ENCODE data around the gene NELL2. TPM values are rescaled to one million over a fixed set of nuclear protein-coding genes. Genes with fewer than 3 reads are reported as not detected.
A peak's percentile ranks its signal among the peaks of the same experiment; 100 is the strongest.

NELL2 gene
- total RNA-seq, 1 experiment from 2014 or later: 0.95 TPM

DNA sequence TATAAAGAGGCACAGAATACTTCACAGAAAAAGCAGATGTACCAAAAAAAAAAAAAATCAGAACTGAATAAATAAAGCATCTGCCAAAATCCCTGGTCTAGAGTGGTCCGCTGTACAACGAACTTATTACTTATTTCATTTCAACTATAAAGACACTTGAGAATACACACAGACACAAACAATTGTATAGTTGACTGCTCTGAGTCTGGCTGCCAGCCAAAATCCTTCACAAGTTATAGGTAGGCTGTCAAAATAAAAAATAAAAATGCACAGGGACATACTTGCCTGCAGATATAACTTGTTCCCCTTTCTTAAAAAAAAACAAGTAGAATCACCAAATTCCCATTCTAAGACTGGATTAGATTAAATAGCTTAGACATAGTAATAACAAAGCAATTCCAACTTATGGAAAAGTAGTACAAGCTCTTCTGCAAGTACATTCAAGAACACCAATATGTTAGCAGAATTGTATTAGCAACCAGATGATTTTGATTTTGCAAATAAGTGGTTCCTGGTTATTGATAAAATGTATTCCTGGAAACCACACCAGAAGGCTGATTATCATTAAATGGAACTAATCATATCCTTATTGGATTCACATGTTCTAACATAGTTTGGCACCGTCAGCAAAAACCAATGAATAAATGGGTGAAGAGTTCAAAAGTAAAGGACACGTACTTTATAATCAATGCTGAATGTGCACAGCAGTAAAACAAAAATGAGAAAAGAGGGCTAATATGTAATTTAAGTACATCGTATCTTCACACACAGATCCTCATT, 248.5 kb downstream of the NELL2 start:
- no peak for DNase-seq (ENCODE audit: low read depth)

DNA sequence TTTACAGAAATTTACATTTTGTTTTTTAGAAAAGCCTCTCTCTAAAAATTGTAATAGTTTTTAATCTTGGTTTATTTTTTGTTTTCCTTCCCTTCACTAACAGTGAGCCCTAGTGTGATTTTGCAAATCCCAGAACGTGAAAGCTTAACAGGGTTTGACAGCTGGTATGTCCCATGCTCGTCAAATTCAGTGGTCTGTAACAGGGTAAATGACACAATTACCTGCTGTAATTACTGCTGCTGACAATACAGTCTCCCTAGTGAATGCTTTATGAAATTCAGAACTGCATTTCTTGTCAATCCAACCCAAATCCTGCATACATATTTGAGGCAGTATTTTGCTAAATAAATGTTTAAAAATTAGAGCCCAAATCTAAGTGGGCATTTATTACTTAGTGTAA, 249.2 kb downstream of the NELL2 start:
- no peak for DNase-seq (ENCODE audit: low read depth)

DNA sequence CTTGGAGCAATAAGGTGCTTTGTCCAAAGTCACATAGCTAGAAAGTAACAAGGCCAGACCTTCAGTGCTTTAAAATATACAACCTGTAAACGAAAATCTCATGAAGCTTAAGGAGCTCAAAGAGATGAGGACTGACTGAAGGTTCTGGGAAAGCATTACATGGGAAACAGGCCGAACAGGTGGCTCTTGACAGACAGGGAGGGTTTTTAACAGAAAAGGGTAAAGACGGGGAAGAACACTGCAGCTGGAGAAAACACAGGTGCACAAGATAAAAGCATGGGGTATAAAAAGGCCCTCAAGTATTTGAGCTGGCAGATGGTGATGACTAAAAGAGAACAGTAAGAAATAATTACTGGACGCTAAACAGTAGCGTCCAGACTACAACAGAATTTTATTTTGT, 257.2 kb downstream of the NELL2 start:
- no peak for DNase-seq (ENCODE audit: low read depth)

DNA sequence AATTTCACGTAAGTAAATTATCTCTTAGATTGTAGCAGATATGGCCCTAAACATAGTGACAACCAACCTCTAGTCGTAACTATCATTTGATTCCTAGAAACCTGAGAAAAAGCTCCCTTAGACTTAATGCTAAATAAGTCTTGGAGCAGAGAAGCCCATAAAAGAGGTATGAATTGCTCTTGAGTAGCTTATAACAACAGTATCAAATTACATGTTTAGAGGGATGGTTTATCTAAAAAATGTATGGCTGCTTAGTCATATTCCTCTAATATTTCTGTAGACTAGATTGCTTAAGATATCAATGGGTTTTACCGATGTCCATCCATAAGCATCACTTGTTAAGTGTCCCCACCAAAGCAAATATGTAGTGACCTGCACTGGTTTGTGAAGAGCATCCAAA, 259.7 kb downstream of the NELL2 start:
- no peak for DNase-seq (ENCODE audit: low read depth)

DNA sequence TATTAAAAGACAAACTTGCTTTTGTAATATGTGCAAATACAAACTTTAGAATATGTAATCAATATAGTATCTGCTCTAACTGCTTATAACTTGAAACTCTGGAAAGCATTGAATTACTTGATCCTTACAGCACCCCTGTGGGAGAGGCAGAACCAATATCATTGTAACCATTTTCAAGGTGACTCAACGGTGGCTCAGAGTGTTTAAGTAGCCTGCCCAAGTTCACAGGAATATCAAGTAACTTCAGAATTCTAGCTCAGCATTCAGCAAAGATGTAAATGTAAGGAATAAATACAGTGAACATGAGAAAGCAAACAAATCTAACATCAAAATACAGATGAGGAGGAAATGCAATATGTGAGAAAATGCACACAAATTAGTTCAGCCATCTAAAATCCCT, 264.6 kb downstream of the NELL2 start:
- DNase-seq (ENCODE audit: low read depth): peak; percentile 51

DNA sequence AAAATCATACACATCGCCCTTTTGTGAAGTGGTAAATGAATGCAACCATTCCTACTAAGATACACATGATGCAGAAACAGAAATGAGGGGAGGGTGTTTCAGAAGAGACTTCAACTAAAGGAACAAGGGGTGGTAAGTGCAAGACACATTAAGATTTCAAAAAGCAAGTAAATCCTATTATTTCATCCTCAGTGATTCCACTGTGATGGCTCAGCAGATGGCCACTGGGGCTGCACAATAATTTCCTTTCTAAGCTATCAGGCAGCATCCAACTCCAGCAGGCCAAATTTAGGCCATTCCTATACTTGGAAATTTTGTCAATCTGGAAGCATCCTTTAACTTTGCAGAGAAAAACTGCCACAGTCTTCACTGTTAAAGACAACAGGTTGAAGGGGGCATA, 272.4 kb downstream of the NELL2 start:
- no peak for DNase-seq (ENCODE audit: low read depth)

DNA sequence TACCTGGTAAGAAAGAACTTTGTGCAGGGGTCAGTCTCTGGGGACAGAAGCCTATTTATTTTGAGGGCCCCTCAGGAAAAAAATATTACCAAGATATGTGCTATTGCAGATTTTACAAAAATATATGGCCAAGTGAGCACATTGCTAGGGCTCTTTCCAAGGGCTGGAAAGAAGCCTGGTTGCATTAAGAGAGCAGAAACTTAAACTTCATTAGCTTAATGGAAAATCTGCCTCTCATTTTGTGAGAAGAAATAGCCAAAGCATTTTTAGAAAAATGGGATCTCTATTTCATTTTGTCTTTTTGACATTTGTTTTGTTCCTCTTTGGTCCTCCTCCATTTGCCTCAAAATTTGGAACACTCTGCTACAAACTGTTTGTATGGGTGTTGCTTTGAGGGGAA, 283.5 kb downstream of the NELL2 start:
- no peak for DNase-seq (ENCODE audit: low read depth)

DNA sequence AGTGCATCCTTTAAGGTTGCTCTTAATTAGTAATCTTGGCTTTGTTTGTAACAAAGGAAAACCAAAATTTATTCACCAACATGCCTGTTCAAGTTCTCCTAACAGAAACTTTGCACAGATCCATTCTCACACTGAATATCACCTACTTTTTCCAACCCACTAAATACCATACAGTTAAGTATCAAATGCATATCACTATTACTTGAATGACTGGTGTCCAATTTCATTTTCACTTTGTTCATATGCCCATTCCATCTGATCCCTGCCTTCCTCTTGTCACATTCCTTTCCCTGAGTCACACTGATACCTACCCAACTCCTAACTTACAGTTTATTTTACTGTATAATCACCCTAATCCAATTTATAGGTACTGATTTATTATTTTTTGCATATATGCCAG, 286.4 kb downstream of the NELL2 start:
- DNase-seq (ENCODE audit: low read depth): peak; percentile 71

DNA sequence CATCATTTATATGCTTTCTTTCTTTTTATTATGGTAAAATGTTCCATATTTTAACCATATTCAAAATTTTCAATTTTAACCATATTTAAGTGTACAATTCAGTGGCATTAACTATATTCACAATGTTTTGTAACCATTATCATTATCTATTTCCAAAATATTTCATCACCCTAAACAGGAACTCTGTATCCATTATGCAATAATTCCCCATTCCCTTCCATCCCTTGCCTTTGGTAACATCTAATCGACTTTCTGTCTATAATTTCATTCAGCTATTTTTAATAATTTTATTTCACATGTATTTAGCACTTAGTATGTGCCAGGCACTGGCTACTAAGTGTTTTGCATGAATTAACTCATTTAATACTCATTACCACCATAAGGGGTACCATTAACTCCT, 287.5 kb downstream of the NELL2 start:
- DNase-seq (ENCODE audit: low read depth): no peak

DNA sequence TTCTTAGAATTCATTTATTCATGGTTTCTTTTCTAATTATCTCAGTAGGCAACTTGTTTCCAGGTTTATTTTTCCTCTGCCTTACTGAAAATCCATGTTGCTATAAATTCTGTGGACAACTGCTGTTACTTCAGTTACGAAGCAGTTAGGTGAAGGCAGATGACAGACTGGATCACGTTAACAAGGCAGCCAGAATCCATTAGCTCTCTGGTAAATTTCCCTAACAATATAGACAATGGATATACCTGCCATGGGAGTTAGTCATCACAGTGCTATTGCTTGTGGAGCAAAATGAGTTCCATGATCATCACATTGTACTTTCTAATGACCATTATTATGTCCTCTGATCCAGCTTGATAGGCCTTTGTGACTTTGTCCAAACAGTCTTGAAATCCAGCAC, 291.5 kb downstream of the NELL2 start:
- no peak for DNase-seq (ENCODE audit: low read depth)

DNA sequence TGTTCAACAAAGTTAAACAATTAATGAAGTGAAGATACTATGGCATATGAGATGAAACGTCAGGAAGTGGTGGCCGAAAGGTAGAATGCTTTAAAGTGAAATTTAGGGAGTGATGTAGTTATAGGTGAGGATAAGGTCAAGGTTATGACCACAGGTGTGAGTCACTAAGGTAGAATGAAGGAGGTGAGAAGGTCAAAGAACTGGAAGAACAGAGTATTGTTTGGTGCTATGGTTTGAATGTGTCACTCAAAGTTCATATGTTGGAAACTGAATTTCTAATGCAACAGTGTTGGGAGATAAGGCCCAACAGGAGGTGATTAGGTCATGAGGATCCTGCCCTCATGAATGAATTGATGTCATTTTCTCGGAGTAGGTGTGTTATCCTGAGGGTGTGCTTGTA, 293.6 kb downstream of the NELL2 start:
- DNase-seq (ENCODE audit: low read depth): peak; percentile 7

DNA sequence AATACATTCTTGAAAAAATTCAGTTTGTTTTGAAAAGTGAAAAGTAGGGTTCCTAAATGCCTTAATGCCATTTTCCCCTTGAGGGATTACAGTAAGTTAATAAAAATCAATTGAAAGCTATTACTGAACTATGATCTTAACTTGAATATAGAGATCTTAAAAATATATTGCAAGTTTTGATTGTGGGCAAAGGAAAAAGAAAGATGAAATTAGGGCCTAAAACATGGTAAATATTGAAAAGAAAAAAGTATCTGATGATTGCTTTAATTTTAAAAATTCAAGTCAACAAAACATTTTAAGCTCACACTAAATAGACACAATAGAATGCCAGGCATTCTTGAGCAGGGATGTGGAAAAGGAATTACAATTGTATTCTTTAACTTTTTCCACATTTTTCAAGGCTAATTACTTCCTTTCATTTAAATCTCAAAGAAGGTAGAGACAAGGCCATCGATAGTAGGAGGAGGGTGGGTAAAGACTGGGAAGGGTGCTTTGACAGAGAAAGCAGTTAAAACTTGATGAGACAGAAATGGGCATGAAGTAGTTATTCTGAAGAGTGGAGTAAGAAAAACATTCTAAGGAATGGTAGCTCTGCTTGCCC, 294.4 kb downstream of the NELL2 start:
- no peak for DNase-seq (ENCODE audit: low read depth)

DNA sequence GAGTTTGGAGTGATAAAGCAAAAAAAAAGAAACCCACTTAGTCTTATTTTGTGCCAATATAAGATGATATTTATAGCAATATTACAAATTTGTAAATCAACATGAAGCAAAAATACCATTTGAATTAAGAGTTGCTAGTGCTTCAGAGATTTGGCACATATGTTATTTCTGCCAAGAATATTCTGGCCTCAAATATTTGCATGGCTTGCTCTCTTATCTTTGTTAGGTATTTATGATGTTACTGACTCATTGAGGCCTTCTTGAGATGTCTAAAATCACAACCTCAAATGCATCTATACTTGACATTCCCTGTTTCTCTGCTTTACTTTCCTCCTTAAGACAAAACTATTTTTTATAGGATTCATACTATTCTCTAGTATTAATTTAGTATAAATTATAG, 301.5 kb downstream of the NELL2 start:
- no peak for DNase-seq (ENCODE audit: low read depth)

DNA sequence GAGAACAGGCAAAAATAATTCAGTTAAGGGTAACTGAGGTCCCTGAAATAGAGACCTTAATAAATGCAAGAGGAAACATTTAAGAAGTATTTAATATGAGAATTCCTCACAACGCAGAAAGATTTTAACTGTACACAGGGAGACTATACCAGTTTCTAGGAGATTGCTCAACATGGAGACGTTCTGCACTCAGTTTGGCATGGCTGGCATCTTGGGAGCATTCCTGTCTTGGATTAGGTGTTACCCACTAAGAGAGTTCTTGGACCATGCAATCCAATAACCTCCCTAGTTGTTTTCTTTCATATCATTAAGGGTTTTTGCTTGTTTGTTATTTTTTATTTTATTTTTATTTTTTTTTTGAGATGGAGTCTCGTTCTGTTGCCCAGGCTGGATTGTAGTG, 302.4 kb downstream of the NELL2 start:
- no peak for DNase-seq (ENCODE audit: low read depth)

DNA sequence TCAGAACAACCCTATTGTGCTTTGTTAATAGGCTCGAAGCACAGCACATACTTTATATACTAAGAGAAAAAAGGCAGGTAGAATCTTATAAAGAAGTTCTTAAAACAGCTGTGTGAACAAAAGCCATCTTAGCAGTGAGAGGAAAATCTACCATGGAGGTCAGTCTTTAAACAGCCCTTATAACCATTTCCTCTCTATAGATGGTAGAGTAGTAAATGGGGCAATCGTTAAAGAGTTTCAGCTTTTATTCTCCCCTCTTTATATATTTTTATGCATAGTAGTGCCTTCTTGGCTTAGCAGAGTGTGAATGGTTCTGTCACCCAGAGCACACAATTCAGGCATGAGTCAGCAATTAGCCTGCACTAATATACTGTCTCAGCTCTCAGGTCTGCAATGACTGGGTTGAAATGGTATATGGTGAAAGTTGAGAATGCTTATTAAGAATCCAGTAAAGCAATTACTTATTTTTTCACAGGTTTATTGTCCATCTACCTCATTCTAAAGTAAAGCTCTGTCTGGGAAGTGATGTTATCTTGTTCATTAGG, 305.0 kb downstream of the NELL2 start:
- no peak for DNase-seq (ENCODE audit: low read depth)

DNA sequence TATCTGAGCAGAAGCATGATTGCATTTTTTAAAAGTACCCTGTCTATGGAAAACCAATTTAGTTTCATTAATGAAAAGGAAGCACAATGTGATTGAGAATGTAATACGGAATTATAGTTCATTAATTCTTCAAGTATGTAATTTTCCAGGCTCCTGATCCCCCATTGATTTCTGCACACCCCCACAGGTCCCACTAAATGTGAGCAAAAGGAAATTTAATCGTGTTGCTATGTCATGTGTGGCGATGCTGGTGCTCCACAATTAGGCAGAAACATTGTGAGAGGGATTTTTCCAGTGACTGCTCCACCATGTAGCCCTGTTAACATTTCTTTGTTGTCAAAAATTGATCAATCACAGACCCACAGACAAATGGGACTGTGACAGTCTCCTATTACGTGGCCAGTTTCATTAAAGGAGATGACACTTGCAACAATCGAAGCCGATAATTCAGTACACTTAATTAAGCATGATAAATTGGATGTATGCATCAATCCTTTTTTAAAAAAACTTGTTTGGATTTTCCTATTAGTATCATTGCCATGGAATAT, 306.0 kb downstream of the NELL2 start:
- no peak for DNase-seq (ENCODE audit: low read depth)

DNA sequence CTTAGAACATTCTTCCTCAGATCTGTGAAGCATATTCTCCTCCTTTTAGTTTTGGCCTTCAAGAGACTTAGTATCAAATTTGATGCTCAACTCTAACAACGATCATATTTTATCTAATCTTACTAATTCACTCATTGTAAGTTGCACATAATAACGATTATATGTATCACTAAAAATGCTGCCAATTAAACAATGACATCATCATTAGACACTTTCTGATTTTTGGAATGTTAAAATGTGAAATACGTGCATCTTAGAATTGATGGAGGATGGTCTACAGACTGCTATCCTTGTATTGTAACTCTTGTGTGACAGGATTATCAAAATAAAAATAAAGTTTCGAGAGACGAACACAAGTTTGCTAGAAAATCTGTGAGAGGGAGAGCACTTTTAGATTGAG, 311.0 kb downstream of the NELL2 start:
- DNase-seq (ENCODE audit: low read depth): no peak

DNA sequence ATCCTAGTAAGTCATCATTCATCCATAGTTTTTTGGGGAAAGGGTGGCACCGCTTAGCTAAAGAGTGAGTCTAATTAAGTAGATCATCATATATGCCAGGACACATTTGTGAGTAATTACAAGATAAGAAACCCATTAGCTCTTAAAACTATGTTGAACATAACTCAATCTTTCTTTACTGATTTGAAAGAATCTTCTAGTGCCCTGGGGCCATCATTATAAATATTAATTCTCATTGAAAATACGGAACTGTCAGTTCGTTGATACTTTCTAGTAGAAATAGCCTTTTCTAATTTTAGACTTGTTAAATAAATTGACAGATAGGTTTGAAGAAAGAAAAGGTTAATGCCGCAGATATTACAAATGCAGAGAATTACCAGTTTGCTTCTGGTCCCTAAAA, 312.6 kb downstream of the NELL2 start:
- DNase-seq (ENCODE audit: low read depth): no peak

DNA sequence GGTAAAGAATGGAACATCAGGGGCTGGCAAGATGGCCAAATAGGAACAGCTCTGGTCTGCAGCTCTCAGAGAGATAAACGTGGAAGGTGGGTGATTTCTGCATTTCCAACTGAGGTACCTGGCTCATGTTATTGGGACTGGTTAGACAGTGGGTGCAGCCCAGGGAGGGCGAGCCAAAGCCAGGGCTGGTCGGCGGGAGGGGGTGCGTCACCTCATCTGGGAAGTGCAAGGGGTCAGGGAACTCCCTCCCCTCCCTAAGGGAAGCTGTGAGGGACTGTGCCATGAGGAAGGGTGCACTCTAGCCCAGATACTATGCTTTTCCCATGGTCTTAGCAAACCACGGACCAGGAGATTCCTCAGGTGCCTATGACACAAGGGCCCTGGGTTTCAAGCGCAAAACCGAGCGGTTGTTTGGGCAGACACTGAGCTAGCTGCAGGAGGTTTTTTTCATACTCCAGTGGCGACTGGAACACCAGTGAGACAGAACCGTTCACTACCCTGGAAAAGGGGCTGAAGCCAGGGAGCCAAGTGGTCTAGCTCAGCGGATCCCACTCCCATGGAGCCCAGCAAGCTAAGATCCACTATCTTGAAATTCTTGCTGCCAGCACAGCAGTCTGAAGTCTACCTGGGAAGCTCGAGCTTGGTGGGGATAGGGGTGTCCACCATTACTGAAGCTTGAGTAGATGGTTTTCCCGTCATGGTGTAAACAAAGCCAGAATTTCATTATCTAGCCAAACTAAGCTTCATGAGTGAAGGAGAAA, 317.6 kb downstream of the NELL2 start:
- DNase-seq (ENCODE audit: low read depth): no peak

DNA sequence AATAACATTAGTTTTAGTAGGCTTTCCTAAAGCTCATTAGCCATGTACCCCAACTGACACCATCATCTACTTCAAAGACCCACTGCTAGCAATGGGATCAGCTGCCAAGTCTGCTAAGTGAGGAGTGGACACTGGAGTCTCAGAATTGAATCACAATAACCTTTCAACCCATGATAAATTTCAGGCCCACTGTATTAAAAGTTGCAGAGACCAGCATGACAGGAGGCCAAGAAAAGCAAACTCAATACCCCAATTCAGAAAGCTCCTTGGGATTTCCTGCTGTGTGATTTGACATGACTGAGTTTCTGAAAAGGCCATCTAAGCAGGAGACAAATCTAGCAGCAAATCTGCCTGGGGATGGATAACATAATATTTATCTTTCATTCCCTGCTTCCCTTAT, 320.7 kb downstream of the NELL2 start:
- no peak for DNase-seq (ENCODE audit: low read depth)

DNA sequence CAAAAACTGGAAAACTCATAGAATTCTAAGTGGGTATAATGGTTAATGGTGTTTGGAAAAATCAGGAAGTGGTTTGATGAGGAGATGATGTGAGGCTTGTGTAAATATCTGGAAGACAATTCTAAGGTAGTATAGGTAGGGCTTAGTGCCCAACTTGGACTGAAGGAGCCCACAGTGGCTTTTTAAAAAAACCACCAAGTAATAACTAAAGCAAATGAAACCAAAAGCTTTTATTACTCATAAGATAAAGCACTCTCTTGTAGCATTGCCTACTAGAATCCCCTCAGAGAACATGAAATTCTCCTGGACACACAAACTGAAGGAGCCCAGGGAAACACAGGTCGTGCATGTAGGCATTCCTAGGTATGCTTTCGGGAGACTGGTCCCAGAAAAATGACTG, 324.5 kb downstream of the NELL2 start:
- no peak for DNase-seq (ENCODE audit: low read depth)

DNA sequence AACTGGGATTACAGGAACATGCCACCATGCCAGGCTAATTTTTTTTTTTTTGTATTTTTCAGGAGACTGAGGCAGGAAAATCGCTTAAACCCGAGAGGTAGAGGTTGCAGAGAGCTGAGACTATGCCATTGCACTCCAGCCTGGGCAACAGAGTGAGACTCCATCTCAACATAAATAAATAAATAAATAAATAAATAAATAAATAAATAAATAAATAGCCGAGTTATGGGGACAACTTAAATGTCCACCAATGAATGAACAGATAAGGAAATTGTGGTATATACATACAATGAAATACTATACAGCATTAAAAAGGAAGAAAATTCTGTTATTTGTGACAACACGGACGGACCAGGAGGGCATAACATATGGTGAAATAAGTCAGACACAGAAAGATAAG, 325.7 kb downstream of the NELL2 start:
- DNase-seq (ENCODE audit: low read depth): no peak

Data from HT1080 (cell line).